Cardiac muscle cell (in vitro differentiated cells and primary cell): ENCODE results near the gene ARL10. TPM values are rescaled to one million over a fixed set of nuclear protein-coding genes. Genes with fewer than 3 reads are reported as not detected.

Source experiments
- DNase-seq, 2 donors: peaks; one replicate each; pipeline versions ENCODE4 v3.0.0 to v3.0.0-alpha.2; 2010 to 2017; ENCODE audit warnings: low read depth in 1 of 2, low spot score in 1 of 2
- H3K27ac ChIP-seq: fragments of 200-600 bp; sonication (generic); 2 replicates; pipeline ENCODE4 v1.5.1; 2016
- H3K27me3 ChIP-seq: fragments of 200-600 bp; sonication (generic); 2 replicates; pipeline ENCODE4 v1.6.0; 2016; ENCODE audit warnings: control low read depth
- H3K36me3 ChIP-seq: fragments of 200-600 bp; sonication (generic); 2 replicates; pipeline ENCODE4 v1.5.1; 2016; ENCODE audit warnings: control low read depth
- H3K4me1 ChIP-seq: fragments of 200-600 bp; sonication (generic); 2 replicates; pipeline ENCODE4 v1.8.1; 2017; ENCODE audit warnings: low read depth, mild to moderate bottlenecking, mixed run types
- H3K4me3 ChIP-seq: fragments of 200-600 bp; sonication (generic); 2 replicates; pipeline ENCODE4 v1.5.1; 2016; ENCODE audit warnings: mild to moderate bottlenecking
- H3K9me3 ChIP-seq: fragments of 200-600 bp; sonication (generic); 2 replicates; pipeline ENCODE4 v1.5.1; 2017; ENCODE audit warnings: low read depth, mild to moderate bottlenecking, control low read depth
- CTCF ChIP-seq: IDR thresholded peaks from 2 replicates; pipeline ENCODE4 v1.5.1; 2012; ENCODE audit warnings: low read depth, mild to moderate bottlenecking, low read length
- polyA plus RNA-seq: library from polyadenylated mRNA; unstranded; fragments of >200 nt; fragmentation: Nextera tagmentation; extraction: Ambion mirVana; gene quantifications from 2 replicates; pipeline ENCODE4 v1.2.1, GENCODE V29; 2016
- total RNA-seq: library from RNA; depleted of rRNA; stranded (reverse); fragments of >200 nt; gene quantifications from 2 replicates; pipeline ENCODE4 v1.2.3, GENCODE V29; 2016

The ARL10 gene
- total and polyA plus RNA-seq, 2 experiments from 2014 or later, result 7.8 to 29.5 TPM

- no peaks in the 10 kb centered on the region for H3K9me3 ChIP-seq
- H3K4me3 ChIP-seq, result no peak overlapping the region
- no peaks in the 10 kb centered on the region for H3K4me1 ChIP-seq
- TF ChIP-seq CTCF, result no peak
- H3K36me3 ChIP-seq, result peaks cover 12% of the 10 kb centered on the region
- no peak overlapping the region for H3K27ac ChIP-seq
- H3K27me3 ChIP-seq, result no peaks in the 10 kb centered on the region
- DNase-seq, result no peak
These were observed 31.1 kb upstream of the ARL10 start for GRCh38 chr5:176334031-176334770.

GRCh38 chr5:176337913-176338312 is 27.4 kb upstream of the ARL10 start:
- Histone ChIP-seq H3K27me3 (no peaks in the 10 kb centered on the region), H3K36me3 (peaks cover 12% of the 10 kb centered on the region), H3K9me3 (no peaks in the 10 kb centered on the region), H3K27ac (no peak overlapping the region), H3K4me1 (peaks cover 2% of the 10 kb centered on the region), H3K4me3 (no peak overlapping the region)
- no peak for TF ChIP-seq CTCF
- no peak for DNase-seq

DNA sequence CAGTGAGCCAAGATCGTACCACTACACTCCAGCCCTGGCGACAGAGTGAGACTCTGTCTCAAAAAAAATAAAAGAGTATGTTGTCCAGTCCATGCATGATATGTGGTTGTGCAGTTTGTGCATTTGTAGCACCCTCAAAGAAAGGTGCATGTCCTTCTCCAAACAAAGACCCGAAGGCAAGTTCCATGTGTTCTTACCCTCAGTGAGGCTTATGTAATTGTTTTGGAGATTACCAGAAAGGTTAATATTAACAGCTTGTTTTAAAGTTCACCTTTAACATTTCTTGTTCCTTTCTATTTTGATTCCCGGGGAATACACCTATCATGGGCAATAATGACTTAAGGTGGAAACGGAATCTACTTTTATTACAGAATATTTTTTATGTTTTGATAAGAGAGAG is 26.0 kb upstream of the ARL10 start:
- no peak overlapping the region for H3K27ac ChIP-seq
- peaks cover 12% of the 10 kb centered on the region for H3K36me3 ChIP-seq

GRCh38 chr5:176341325-176342157 is 23.7 kb upstream of the ARL10 start:
- Histone ChIP-seq H3K36me3 (peaks cover 29% of the 10 kb centered on the region), H3K4me1 (peaks cover 6% of the 10 kb centered on the region), H3K27me3 (no peaks in the 10 kb centered on the region), H3K4me3 (no peak overlapping the region), H3K27ac (no peak overlapping the region), H3K9me3 (no peaks in the 10 kb centered on the region)
- no peak for TF ChIP-seq CTCF
- DNase-seq, result no peak

More for the DNA sequence above, 26.0 kb upstream of the ARL10 start:
- Histone ChIP-seq H3K27me3 (no peaks in the 10 kb centered on the region), H3K4me1 (peaks cover 6% of the 10 kb centered on the region), H3K4me3 (no peak overlapping the region), H3K9me3 (no peaks in the 10 kb centered on the region)
- DNase-seq, result no peak
- no peak for TF ChIP-seq CTCF

DNA sequence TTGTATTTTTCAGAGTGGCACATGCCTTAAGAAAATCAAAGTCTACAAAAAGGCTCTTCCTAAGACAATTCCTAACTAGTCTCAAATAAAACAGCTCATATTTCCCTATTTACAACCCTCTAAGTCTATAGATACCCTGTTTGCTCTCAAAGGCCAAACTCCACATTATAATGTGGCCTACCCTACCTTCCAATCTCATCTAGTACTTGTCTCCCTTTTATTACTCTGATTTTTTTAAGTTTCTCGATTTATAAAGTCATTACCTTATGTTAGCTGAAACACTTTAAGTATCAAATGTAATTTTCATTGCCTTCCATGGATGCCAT is 23.2 kb upstream of the ARL10 start:
- H3K27me3 ChIP-seq, result no peaks in the 10 kb centered on the region
- peaks cover 6% of the 10 kb centered on the region for H3K4me1 ChIP-seq
- H3K9me3 ChIP-seq, result no peaks in the 10 kb centered on the region
- TF ChIP-seq CTCF, result no peak
- H3K36me3 ChIP-seq, result peaks cover 35% of the 10 kb centered on the region
- DNase-seq, result no peak
- no peak overlapping the region for H3K4me3 ChIP-seq
- H3K27ac ChIP-seq, result no peak overlapping the region
